AG20443 (cell line): ENCODE measurements around the gene ITGB7.
"Not testable (repeated sequence)": the region's sequence is repeated elsewhere in the genome, so short reads cannot be mapped to it uniquely, and the experiment has no call there.

Source experiments
- DNase-seq: peaks from one replicate; pipeline ENCODE4 v3.0.0; 2012; ENCODE audit warnings: low spot score, mixed read lengths

The ITGB7 gene

GRCh38 chr12:53217051-53217930 lies 10.2 kb upstream of the ITGB7 start:
- peak; percentile 61 for DNase-seq

GRCh38 chr12:53215497-53215896 lies 8.4 kb upstream of the ITGB7 start:
- no peak for DNase-seq

GRCh38 chr12:53214687-53215455 lies 7.8 kb upstream of the ITGB7 start:
- no peak for DNase-seq

- no peak for DNase-seq
Observed at GRCh38 chr12:53214221-53214620, 7.2 kb upstream of the ITGB7 start.

GRCh38 chr12:53213348-53213747 lies 6.3 kb upstream of the ITGB7 start:
- DNase-seq, result peak; percentile 84

- no peak for DNase-seq
Observed at GRCh38 chr12:53212931-53213330, 5.9 kb upstream of the ITGB7 start.

GRCh38 chr12:53211476-53212381 lies 4.7 kb upstream of the ITGB7 start:
- no peak for DNase-seq

GRCh38 chr12:53210843-53211242 lies 3.8 kb upstream of the ITGB7 start:
- no peak for DNase-seq

- DNase-seq, result no peak
Observed at GRCh38 chr12:53208877-53209463, 1.9 kb upstream of the ITGB7 start.

- no peak for DNase-seq
Observed at GRCh38 chr12:53208435-53208834, 1.4 kb upstream of the ITGB7 start.

- DNase-seq, result peak; percentile 96
Observed at GRCh38 chr12:53205747-53206419, 1.2 kb downstream of the ITGB7 start.

- no peak for DNase-seq
Observed at GRCh38 chr12:53204351-53204750, 2.7 kb downstream of the ITGB7 start.

GRCh38 chr12:53202316-53202715 lies 4.7 kb downstream of the ITGB7 start:
- DNase-seq, result not testable (repeated sequence)

- no peak for DNase-seq
Observed at GRCh38 chr12:53201639-53202038, 5.4 kb downstream of the ITGB7 start.

- peak; percentile 42 for DNase-seq
Observed at GRCh38 chr12:53201177-53201541, 5.9 kb downstream of the ITGB7 start.

GRCh38 chr12:53200458-53201176 lies 6.4 kb downstream of the ITGB7 start:
- no peak for DNase-seq

- no peak for DNase-seq
Observed at GRCh38 chr12:53200107-53200457, 7.0 kb downstream of the ITGB7 start.

GRCh38 chr12:53199700-53200099 lies 7.4 kb downstream of the ITGB7 start:
- no peak for DNase-seq

GRCh38 chr12:53198486-53199110 lies 8.5 kb downstream of the ITGB7 start:
- no peak for DNase-seq

GRCh38 chr12:53197011-53197640 lies 9.9 kb downstream of the ITGB7 start:
- DNase-seq, result no peak
